Skin epidermis (tissue), 12 donors: ENCODE measurements around the gene PRR33.
"Not testable (repeated sequence)": the region's sequence is repeated elsewhere in the genome, so short reads cannot be mapped to it uniquely, and the experiment has no call there.

ENCODE experiments used
- H3K27ac ChIP-seq, 21 experiments: fragments of 200-600 bp; sonication (generic) in 11 of 21; one replicate each; pipeline ENCODE4 v1.5.0; 2020; ENCODE audit warnings: mild to moderate bottlenecking in 3 of 21, inconsistent platforms in 2 of 21, moderate library complexity in 2 of 21
- H3K4me3 ChIP-seq, 7 experiments: fragments of 200-600 bp; sonication (generic) in 2 of 7; one replicate each; pipeline ENCODE4 v1.5.0; 2020; ENCODE audit warnings: inconsistent platforms in 2 of 7, mild to moderate bottlenecking in 2 of 7, moderate library complexity in 1 of 7

PRR33 gene

GRCh38 chr11:1891831-1892115, at the start of gene PRR33:
PRR33 (minus strand) TSS chr11:1891895; CDS start chr11:1890584, 1,311 bp downstream.
- H3K27ac ChIP-seq: peak within 1 kb of the TSS in 5 of 21 experiments; percentile 14 to 81 (median 23)

GRCh38 chr11:1939788-1940187, 48.1 kb upstream of the PRR33 start:
- not testable (repeated sequence) for H3K27ac ChIP-seq, H3K4me3 ChIP-seq

More at GRCh38 chr11:1891831-1892115, at the start of gene PRR33:
- no peak within 1 kb of the TSS for H3K4me3 ChIP-seq

- H3K27ac ChIP-seq: peak overlapping the region in 6 of 21 experiments; percentile 5 to 42 (median 27)
- no peak overlapping the region for H3K4me3 ChIP-seq
These were observed 47.4 kb upstream of the PRR33 start for GRCh38 chr11:1939006-1939625.

- Histone ChIP-seq H3K4me3 (no peak overlapping the region), H3K27ac (peak overlapping the region in 3 of 21 experiments; percentile 29 to 42 (median 36))
These were observed 46.8 kb upstream of the PRR33 start for GRCh38 chr11:1938343-1939005.

GRCh38 chr11:1937616-1938342, 46.1 kb upstream of the PRR33 start:
- no peak overlapping the region for H3K27ac ChIP-seq

GRCh38 chr11:1936781-1937615, 45.3 kb upstream of the PRR33 start:
- no peak overlapping the region for H3K4me3 ChIP-seq

More at GRCh38 chr11:1937616-1938342, 46.1 kb upstream of the PRR33 start:
- no peak overlapping the region for H3K4me3 ChIP-seq

GRCh38 chr11:1936072-1936780, 44.5 kb upstream of the PRR33 start:
- no peak overlapping the region for H3K4me3 ChIP-seq
- H3K27ac ChIP-seq: no peak overlapping the region

More at GRCh38 chr11:1936781-1937615, 45.3 kb upstream of the PRR33 start:
- H3K27ac ChIP-seq: no peak overlapping the region

GRCh38 chr11:1935156-1936071, 43.7 kb upstream of the PRR33 start:
- no peak overlapping the region for H3K27ac ChIP-seq
- H3K4me3 ChIP-seq: no peak overlapping the region

GRCh38 chr11:1934335-1935155, 42.9 kb upstream of the PRR33 start:
- Histone ChIP-seq H3K27ac (no peak overlapping the region), H3K4me3 (no peak overlapping the region)

GRCh38 chr11:1933416-1934334, 42.0 kb upstream of the PRR33 start:
- Histone ChIP-seq H3K4me3 (no peak overlapping the region), H3K27ac (no peak overlapping the region)

GRCh38 chr11:1932681-1933080, 41.0 kb upstream of the PRR33 start:
- Histone ChIP-seq H3K4me3 (no peak overlapping the region), H3K27ac (no peak overlapping the region)

- Histone ChIP-seq H3K27ac (peak overlapping the region in 3 of 21 experiments; percentile 11 to 46 (median 31)), H3K4me3 (no peak overlapping the region)
These were observed 40.4 kb upstream of the PRR33 start for GRCh38 chr11:1932105-1932480.

GRCh38 chr11:1931341-1932104, 39.8 kb upstream of the PRR33 start:
- Histone ChIP-seq H3K4me3 (no peak overlapping the region), H3K27ac (peak overlapping the region in 3 of 21 experiments; percentile 11 to 46 (median 31))

GRCh38 chr11:1930462-1930830, 38.8 kb upstream of the PRR33 start:
- H3K4me3 ChIP-seq: no peak overlapping the region
- no peak overlapping the region for H3K27ac ChIP-seq

- no peak overlapping the region for H3K4me3 ChIP-seq
These were observed 38.1 kb upstream of the PRR33 start for GRCh38 chr11:1929621-1930461.

More at GRCh38 chr11:1929621-1930461, 38.1 kb upstream of the PRR33 start:
- no peak overlapping the region for H3K27ac ChIP-seq
